ENCODE results near the gene KIF6.

The KIF6 gene

GRCh38 chr6:39576556-39577303 lies 148.5 kb downstream of the KIF6 start:
- Histone ChIP-seq H3K27me3 (ENCODE audit: insufficient read depth, low read length, poor library complexity, severe bottlenecking) (no peaks in the 10 kb centered on the region), H4K20me1 (ENCODE audit: insufficient read depth, low read length, poor library complexity, severe bottlenecking) (no peaks in the 10 kb centered on the region), H3K36me3 (ENCODE audit: insufficient read depth, low read length) (no peaks in the 10 kb centered on the region), H2AFZ (ENCODE audit: low read length) (no peak overlapping the region), H3K4me2 (ENCODE audit: low read depth, low read length, poor library complexity, severe bottlenecking) (no peak overlapping the region), H3K4me3 (ENCODE audit: low read length, poor library complexity, severe bottlenecking) (no peak overlapping the region), H3K4me1 (ENCODE audit: insufficient read depth, low read length, poor library complexity, severe bottlenecking) (no peaks in the 10 kb centered on the region), H3K79me2 (ENCODE audit: insufficient read depth, low read length) (no peaks in the 10 kb centered on the region), H3F3A (ENCODE audit: low read depth) (no peaks in the 10 kb centered on the region), H3K9me3 (ENCODE audit: insufficient read depth, low read depth, low read length) (no peaks in the 10 kb centered on the region), H3K9ac (ENCODE audit: low read depth, low read length, poor library complexity, severe bottlenecking) (no peak overlapping the region), H3K9me2 (replicated peaks; ENCODE audit: low read depth, low read length) (no peaks in the 10 kb centered on the region)
- TF ChIP-seq CTCF (conservative IDR thresholded peaks at IDR 0.05; ENCODE audit: low read length) (no peak), EZH2phosphoT487 (IDR thresholded peaks at IDR 0.05; ENCODE audit: borderline replicate concordance) (no peak)

GRCh38 chr6:39574991-39575390 lies 150.2 kb downstream of the KIF6 start:
- Histone ChIP-seq H3K36me3 (ENCODE audit: insufficient read depth, low read length) (no peaks in the 10 kb centered on the region), H3K9me2 (replicated peaks; ENCODE audit: low read depth, low read length) (no peaks in the 10 kb centered on the region), H3K4me3 (ENCODE audit: low read length, poor library complexity, severe bottlenecking) (no peak overlapping the region), H3K9me3 (ENCODE audit: insufficient read depth, low read depth, low read length) (no peaks in the 10 kb centered on the region), H3K27me3 (ENCODE audit: insufficient read depth, low read length, poor library complexity, severe bottlenecking) (no peaks in the 10 kb centered on the region), H3K79me2 (ENCODE audit: insufficient read depth, low read length) (no peaks in the 10 kb centered on the region), H3F3A (ENCODE audit: low read depth) (no peaks in the 10 kb centered on the region), H3K4me2 (ENCODE audit: low read depth, low read length, poor library complexity, severe bottlenecking) (no peak overlapping the region), H3K4me1 (ENCODE audit: insufficient read depth, low read length, poor library complexity, severe bottlenecking) (no peaks in the 10 kb centered on the region), H4K20me1 (ENCODE audit: insufficient read depth, low read length, poor library complexity, severe bottlenecking) (no peaks in the 10 kb centered on the region), H2AFZ (ENCODE audit: low read length) (no peak overlapping the region), H3K9ac (ENCODE audit: low read depth, low read length, poor library complexity, severe bottlenecking) (no peak overlapping the region)
- no peak for TF ChIP-seq CTCF (conservative IDR thresholded peaks at IDR 0.05; ENCODE audit: low read length)
- no peak for TF ChIP-seq EZH2phosphoT487 (IDR thresholded peaks at IDR 0.05; ENCODE audit: borderline replicate concordance)

- Histone ChIP-seq H3K36me3 (ENCODE audit: insufficient read depth, low read length) (no peaks in the 10 kb centered on the region), H3K4me1 (ENCODE audit: insufficient read depth, low read length, poor library complexity, severe bottlenecking) (no peaks in the 10 kb centered on the region), H3K4me3 (ENCODE audit: low read length, poor library complexity, severe bottlenecking) (no peak overlapping the region), H3K9me2 (replicated peaks; ENCODE audit: low read depth, low read length) (no peaks in the 10 kb centered on the region), H3F3A (ENCODE audit: low read depth) (no peaks in the 10 kb centered on the region), H3K27me3 (ENCODE audit: insufficient read depth, low read length, poor library complexity, severe bottlenecking) (no peaks in the 10 kb centered on the region), H3K4me2 (ENCODE audit: low read depth, low read length, poor library complexity, severe bottlenecking) (no peak overlapping the region), H4K20me1 (ENCODE audit: insufficient read depth, low read length, poor library complexity, severe bottlenecking) (no peaks in the 10 kb centered on the region), H2AFZ (ENCODE audit: low read length) (no peak overlapping the region), H3K9ac (ENCODE audit: low read depth, low read length, poor library complexity, severe bottlenecking) (no peak overlapping the region), H3K9me3 (ENCODE audit: insufficient read depth, low read depth, low read length) (no peaks in the 10 kb centered on the region), H3K79me2 (ENCODE audit: insufficient read depth, low read length) (no peaks in the 10 kb centered on the region)
- no peak for TF ChIP-seq CTCF (conservative IDR thresholded peaks at IDR 0.05; ENCODE audit: low read length)
- TF ChIP-seq EZH2phosphoT487 (IDR thresholded peaks at IDR 0.05; ENCODE audit: borderline replicate concordance), result no peak
Measured at GRCh38 chr6:39573541-39573940, 151.7 kb downstream of the KIF6 start.

Data from Loucy (cell line).